ENCODE measurements around the gene RNASET2. TPM values are rescaled to one million over a fixed set of nuclear protein-coding genes. Genes with fewer than 3 reads are reported as not detected.

RNASET2 gene
- total RNA-seq, 2 donors from 2014 or later, result 25.8 to 29.3 TPM

- Mint-ChIP-seq H3K4me1 (peaks cover 6% of the 10 kb centered on the region), H3K27ac (no peak overlapping the region), H3K4me3 (no peak overlapping the region), H3K9me3 (peaks cover 3% of the 10 kb centered on the region), H3K27me3 (ENCODE audit: insufficient read depth) (peaks cover 16% of the 10 kb centered on the region), H3K36me3 (ENCODE audit: low read depth) (peaks cover 45% of the 10 kb centered on the region)
- Histone ChIP-seq H3K27ac (ENCODE audit: low read depth, low read length) (no peak overlapping the region), H3K9ac (ENCODE audit: extremely low read depth, low read length, poor library complexity, severe bottlenecking) (no peak overlapping the region), H3K36me3 (ENCODE audit: control insufficient read depth, insufficient read depth, low read length) (no peaks in the 10 kb centered on the region), H3K27me3 (ENCODE audit: control insufficient read depth, insufficient read depth, low read length, poor library complexity, severe bottlenecking) (no peaks in the 10 kb centered on the region), H3K4me1 (ENCODE audit: control insufficient read depth, insufficient read depth, low read length) (no peaks in the 10 kb centered on the region), H3K4me3 (ENCODE audit: low read length) (no peak overlapping the region), H3K9me3 (ENCODE audit: control insufficient read depth, low read length) (no peaks in the 10 kb centered on the region)
- WGBS, 2 experiments (ENCODE audit: insufficient coverage in 1 of 2, insufficient read length in 1 of 2), result 94 to 95% methylated on average over 10 to 16 of the region's 16 CpGs
- TF ChIP-seq CTCF (conservative IDR thresholded peaks at IDR 0.05), result no peak
- no peak for DNase-seq
Observed at GRCh38 chr6:166946125-166946524, 10.2 kb downstream of the RNASET2 start.

- Histone ChIP-seq H3K9me3 (ENCODE audit: control insufficient read depth, low read length) (no peaks in the 10 kb centered on the region), H3K27ac (ENCODE audit: low read depth, low read length) (no peak overlapping the region), H3K36me3 (ENCODE audit: control insufficient read depth, insufficient read depth, low read length) (no peaks in the 10 kb centered on the region), H3K4me3 (ENCODE audit: low read length) (no peak overlapping the region), H3K27me3 (ENCODE audit: control insufficient read depth, insufficient read depth, low read length, poor library complexity, severe bottlenecking) (no peaks in the 10 kb centered on the region), H3K4me1 (ENCODE audit: control insufficient read depth, insufficient read depth, low read length) (no peaks in the 10 kb centered on the region), H3K9ac (ENCODE audit: extremely low read depth, low read length, poor library complexity, severe bottlenecking) (no peak overlapping the region)
- WGBS, 2 experiments (ENCODE audit: insufficient coverage in 1 of 2, insufficient read length in 1 of 2), result 88 to 91% methylated on average over 10 to 16 of the region's 16 CpGs
- Mint-ChIP-seq H3K9me3 (peaks cover 2% of the 10 kb centered on the region), H3K27ac (no peak overlapping the region), H3K36me3 (ENCODE audit: low read depth) (peaks cover 35% of the 10 kb centered on the region), H3K4me3 (no peak overlapping the region), H3K27me3 (ENCODE audit: insufficient read depth) (peaks cover 7% of the 10 kb centered on the region), H3K4me1 (peaks cover 3% of the 10 kb centered on the region)
- DNase-seq, result no peak
- TF ChIP-seq CTCF (conservative IDR thresholded peaks at IDR 0.05), result no peak
Observed at GRCh38 chr6:166944666-166945256, 11.6 kb downstream of the RNASET2 start.

DNA sequence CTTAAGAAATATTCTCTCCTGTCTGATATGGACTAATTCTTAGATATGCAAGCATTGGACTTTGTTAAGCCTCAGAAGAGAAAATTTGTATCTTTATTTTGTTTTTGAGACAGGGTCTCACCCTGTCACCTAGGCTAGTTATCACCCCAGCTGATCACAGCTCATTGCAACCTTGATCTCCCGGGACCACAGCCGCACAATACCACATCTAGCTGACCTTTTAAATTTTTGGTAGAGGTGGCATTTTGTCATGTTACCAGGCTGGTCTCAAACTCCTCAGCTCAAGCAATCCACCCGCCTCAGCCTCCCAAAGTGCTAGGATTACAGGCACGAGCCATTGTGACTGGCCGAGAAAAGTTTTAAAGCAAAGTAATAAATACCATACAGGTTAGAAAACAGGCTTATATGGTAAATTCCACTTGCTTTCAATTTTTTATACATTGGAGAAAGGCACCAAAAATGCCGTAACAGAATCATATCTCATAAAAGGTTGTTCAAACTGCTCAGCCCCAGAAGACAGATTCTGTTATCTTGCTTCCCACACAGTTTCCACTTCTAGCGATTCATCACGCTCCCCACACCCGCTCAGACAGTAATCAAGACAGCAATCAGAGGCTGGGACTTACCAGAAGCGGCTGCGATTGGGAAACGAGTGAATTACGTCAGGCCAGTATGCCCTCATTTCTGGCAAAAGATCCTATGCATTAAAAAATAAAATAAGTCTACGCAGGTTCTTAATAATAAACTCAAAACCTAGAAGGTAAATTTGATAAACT, 13.8 kb downstream of the RNASET2 start:
- Mint-ChIP-seq H3K36me3 (ENCODE audit: low read depth) (peaks cover 32% of the 10 kb centered on the region), H3K4me3 (no peak overlapping the region), H3K27me3 (ENCODE audit: insufficient read depth) (peaks cover 6% of the 10 kb centered on the region), H3K27ac (no peak overlapping the region), H3K4me1 (peaks cover 4% of the 10 kb centered on the region), H3K9me3 (peaks cover 2% of the 10 kb centered on the region)
- Histone ChIP-seq H3K9me3 (ENCODE audit: control insufficient read depth, low read length) (no peaks in the 10 kb centered on the region), H3K27me3 (ENCODE audit: control insufficient read depth, insufficient read depth, low read length, poor library complexity, severe bottlenecking) (no peaks in the 10 kb centered on the region), H3K36me3 (ENCODE audit: control insufficient read depth, insufficient read depth, low read length) (peaks cover 9% of the 10 kb centered on the region), H3K9ac (ENCODE audit: extremely low read depth, low read length, poor library complexity, severe bottlenecking) (no peak overlapping the region), H3K27ac (ENCODE audit: low read depth, low read length) (no peak overlapping the region), H3K4me1 (ENCODE audit: control insufficient read depth, insufficient read depth, low read length) (no peaks in the 10 kb centered on the region), H3K4me3 (ENCODE audit: low read length) (no peak overlapping the region)
- WGBS, 2 experiments (ENCODE audit: insufficient coverage in 1 of 2, insufficient read length in 1 of 2), result 90 to 93% methylated on average over 8 to 13 of the region's 14 CpGs
- TF ChIP-seq CTCF (conservative IDR thresholded peaks at IDR 0.05), result no peak
- DNase-seq, result no peak

Data from endodermal cell (in vitro differentiated cells).